ENCODE results near the gene PSRC1. TPM values are rescaled to one million over a fixed set of nuclear protein-coding genes. Genes with fewer than 3 reads are reported as not detected.
A peak's percentile ranks its signal among the peaks of the same experiment; 100 is the strongest.

The PSRC1 gene
- total RNA-seq, 1 donor from 2014 or later = 17.6 TPM

DNA sequence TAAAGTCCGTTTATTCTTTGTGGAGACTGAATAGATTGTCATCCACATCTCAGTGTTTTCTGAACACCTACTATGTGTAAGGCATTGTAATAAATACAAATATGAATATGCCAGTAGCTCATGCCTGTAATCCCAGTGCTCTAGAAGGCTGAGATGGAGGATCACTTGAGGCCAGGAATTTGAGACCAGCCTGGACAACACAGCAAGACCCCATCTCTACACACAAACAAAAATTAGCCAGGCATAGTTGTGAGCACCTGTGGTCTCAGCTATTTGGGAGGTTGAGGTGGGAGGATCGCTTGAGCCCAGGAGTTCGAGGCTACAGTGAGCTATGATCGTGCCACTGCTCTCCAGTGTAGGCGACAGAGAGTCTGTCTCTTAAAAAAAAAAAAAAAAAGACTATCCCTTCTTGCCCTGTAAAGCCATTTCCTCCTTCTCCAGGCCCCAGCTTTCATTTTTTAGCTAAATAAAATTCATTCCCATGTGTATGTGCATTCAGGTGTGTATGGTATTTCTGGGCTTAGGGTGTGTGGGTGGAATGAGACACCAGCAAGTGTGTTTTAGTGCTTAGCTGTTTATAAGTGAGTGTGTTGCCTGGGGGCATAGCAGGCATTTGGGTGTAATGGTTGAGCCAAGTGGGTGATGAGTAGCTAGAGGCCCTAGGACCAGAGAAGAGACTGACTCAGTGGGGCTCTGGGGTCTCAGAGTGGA is 25.8 kb downstream of the PSRC1 start:
- TF ChIP-seq, protein P1, sequence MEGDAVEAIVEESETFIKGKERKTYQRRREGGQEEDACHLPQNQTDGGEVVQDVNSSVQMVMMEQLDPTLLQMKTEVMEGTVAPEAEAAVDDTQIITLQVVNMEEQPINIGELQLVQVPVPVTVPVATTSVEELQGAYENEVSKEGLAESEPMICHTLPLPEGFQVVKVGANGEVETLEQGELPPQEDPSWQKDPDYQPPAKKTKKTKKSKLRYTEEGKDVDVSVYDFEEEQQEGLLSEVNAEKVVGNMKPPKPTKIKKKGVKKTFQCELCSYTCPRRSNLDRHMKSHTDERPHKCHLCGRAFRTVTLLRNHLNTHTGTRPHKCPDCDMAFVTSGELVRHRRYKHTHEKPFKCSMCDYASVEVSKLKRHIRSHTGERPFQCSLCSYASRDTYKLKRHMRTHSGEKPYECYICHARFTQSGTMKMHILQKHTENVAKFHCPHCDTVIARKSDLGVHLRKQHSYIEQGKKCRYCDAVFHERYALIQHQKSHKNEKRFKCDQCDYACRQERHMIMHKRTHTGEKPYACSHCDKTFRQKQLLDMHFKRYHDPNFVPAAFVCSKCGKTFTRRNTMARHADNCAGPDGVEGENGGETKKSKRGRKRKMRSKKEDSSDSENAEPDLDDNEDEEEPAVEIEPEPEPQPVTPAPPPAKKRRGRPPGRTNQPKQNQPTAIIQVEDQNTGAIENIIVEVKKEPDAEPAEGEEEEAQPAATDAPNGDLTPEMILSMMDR (IDR thresholded peaks at IDR 0.05; ENCODE audit: unreplicated experiment) = no peak
- H3K4me3 Mint-ChIP-seq = no peak overlapping the region
- no peaks in the 10 kb centered on the region for H3K27me3 Mint-ChIP-seq (ENCODE audit: low read depth)
- no peak for DNase-seq (ENCODE audit: low spot score in 2 of 2, unreplicated experiment in 2 of 2)
- no peaks in the 10 kb centered on the region for H3K9me3 Mint-ChIP-seq
- H3K4me1 Mint-ChIP-seq = peaks cover 27% of the 10 kb centered on the region
- H3K27ac Mint-ChIP-seq = no peak overlapping the region
- H3K36me3 Mint-ChIP-seq = peaks cover 7% of the 10 kb centered on the region

DNA sequence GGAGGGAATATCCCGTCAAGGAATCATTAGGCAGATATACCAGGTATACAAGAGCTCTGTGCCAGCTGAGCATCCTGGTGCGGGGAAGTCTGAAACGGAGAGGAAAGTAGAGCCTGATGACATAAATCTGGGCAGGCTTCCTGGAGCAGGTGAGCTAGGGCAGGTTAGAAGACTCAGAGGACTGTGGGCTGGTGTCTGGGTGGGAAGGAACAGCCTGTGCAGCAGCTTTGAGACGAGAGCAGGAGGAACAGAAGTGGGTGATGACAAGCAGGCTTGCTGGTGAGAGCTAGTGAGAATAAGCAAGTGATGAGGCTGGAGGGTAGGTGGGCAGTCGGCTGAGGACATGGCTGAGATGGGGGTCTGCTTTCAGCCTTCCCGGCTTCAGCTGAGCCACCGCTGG is 26.9 kb downstream of the PSRC1 start:
- H3K4me1 Mint-ChIP-seq = peaks cover 27% of the 10 kb centered on the region
- no peak overlapping the region for H3K27ac Mint-ChIP-seq
- H3K36me3 Mint-ChIP-seq = peaks cover 15% of the 10 kb centered on the region
- DNase-seq (ENCODE audit: low spot score in 2 of 2, unreplicated experiment in 2 of 2) = no peak
- TF ChIP-seq, protein P1 (IDR thresholded peaks at IDR 0.05; ENCODE audit: unreplicated experiment) = no peak
- H3K9me3 Mint-ChIP-seq = no peaks in the 10 kb centered on the region
- no peaks in the 10 kb centered on the region for H3K27me3 Mint-ChIP-seq (ENCODE audit: low read depth)
- H3K4me3 Mint-ChIP-seq = no peak overlapping the region

DNA sequence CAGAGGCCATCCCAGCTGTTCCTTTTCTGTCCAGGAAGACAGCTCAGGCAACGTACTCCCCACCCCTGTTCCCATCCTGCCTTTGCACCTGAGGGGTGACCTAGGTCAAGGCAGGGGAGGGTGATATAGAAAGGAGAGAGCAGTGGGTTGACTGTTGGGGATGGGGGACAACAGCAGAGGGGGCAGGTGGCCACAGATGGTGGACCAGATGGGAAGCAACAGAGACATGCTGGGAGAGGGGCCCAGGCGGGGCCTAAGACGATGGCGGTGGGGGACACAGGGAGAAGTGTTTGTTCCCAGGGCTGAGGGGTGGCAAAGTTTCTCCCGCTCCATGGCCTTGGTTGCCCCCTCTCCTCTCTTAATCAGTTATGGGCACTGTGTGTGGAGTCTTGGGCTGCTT is 27.3 kb downstream of the PSRC1 start:
- TF ChIP-seq, protein P1 (IDR thresholded peaks at IDR 0.05; ENCODE audit: unreplicated experiment) = no peak
- H3K4me3 Mint-ChIP-seq = no peak overlapping the region
- H3K9me3 Mint-ChIP-seq = no peaks in the 10 kb centered on the region
- H3K27me3 Mint-ChIP-seq (ENCODE audit: low read depth) = no peaks in the 10 kb centered on the region
- H3K36me3 Mint-ChIP-seq = peaks cover 18% of the 10 kb centered on the region
- H3K27ac Mint-ChIP-seq = no peak overlapping the region
- H3K4me1 Mint-ChIP-seq = peaks cover 27% of the 10 kb centered on the region
- no peak for DNase-seq (ENCODE audit: low spot score in 2 of 2, unreplicated experiment in 2 of 2)

DNA sequence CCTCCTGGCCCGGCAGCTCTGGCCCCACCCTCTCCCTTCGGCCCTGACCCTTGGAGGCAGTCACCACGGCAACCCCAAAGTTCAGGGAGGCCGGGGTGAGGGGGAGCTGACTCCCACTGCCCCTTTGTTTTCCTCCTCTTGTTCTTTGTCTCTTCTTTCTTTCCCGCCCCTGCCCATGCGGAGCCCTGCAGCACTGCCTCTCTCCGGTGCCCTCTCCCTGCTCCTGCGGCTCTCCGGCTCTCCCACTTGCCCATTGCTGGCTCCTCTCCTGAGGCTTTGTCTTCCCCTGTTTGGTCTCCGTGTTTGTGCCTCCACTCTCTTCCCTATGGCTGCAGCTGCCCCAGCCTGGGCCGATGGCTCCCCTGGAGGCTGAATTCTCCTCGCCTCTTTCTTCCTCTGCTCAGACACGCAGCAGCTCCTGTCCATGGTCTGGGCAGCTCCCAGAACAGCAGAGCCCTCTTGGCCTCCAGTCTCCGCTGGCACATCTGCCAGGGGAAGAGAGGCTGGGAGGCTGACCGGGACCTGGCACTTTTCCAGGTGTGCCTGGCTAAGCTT is 27.8 kb downstream of the PSRC1 start:
- peaks cover 19% of the 10 kb centered on the region for H3K36me3 Mint-ChIP-seq
- H3K4me3 Mint-ChIP-seq = no peak overlapping the region
- no peak for DNase-seq (ENCODE audit: low spot score in 2 of 2, unreplicated experiment in 2 of 2)

DNA sequence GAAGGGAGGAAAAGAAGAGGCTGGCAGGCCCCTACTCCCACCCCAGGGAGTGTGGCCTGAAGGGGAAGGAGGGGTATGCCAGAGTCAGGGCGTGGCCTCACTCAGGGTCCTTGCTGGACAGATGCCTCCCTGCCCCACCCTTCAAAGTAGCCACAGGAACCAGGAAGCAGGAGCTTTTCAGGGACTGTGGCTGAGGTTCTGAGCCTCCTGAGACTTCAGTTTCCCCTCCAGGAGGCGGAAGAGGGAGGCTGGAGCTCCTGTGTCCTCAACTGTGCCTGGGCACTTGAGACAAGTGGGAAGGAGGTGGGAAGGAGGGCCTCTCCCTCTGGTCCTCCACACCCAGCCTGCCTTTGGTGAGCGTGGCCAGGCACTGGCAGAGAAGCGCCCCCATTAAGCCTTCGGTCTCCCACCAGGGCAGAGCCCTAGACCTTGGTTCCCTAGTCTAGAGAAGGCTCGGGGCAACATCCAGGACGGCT is 28.3 kb downstream of the PSRC1 start:
- H3K27ac Mint-ChIP-seq = no peak overlapping the region
- H3K9me3 Mint-ChIP-seq = no peaks in the 10 kb centered on the region
- peaks cover 19% of the 10 kb centered on the region for H3K36me3 Mint-ChIP-seq
- peaks cover 27% of the 10 kb centered on the region for H3K4me1 Mint-ChIP-seq
- H3K27me3 Mint-ChIP-seq (ENCODE audit: low read depth) = no peaks in the 10 kb centered on the region
- H3K4me3 Mint-ChIP-seq = no peak overlapping the region
- TF ChIP-seq, protein P1 (IDR thresholded peaks at IDR 0.05; ENCODE audit: unreplicated experiment) = no peak
- no peak for DNase-seq (ENCODE audit: low spot score in 2 of 2, unreplicated experiment in 2 of 2)

More for the DNA sequence above, 27.8 kb downstream of the PSRC1 start:
- Mint-ChIP-seq H3K27ac (peak overlapping the region; percentile 5), H3K4me1 (peaks cover 27% of the 10 kb centered on the region), H3K9me3 (no peaks in the 10 kb centered on the region), H3K27me3 (ENCODE audit: low read depth) (no peaks in the 10 kb centered on the region)
- TF ChIP-seq, protein P1 (IDR thresholded peaks at IDR 0.05; ENCODE audit: unreplicated experiment) = no peak

All from mesothelial cell of epicardium (in vitro differentiated cells).